Bladder microvascular endothelial cell (primary cell): ENCODE results near the gene SHC3. TPM values are rescaled to one million over a fixed set of nuclear protein-coding genes. Genes with fewer than 3 reads are reported as not detected.

ENCODE experiments used
- total RNA-seq: library from RNA; depleted of rRNA; stranded (reverse); fragments of >200 nt; gene quantifications from 2 replicates; pipeline ENCODE4 v1.2.3, GENCODE V29; 2014

SHC3 gene
- under 0.01 and 0.19 TPM in 2 replicates for total RNA-seq

GRCh38 chr9:89177944-89178829, at the start of gene SHC3:
SHC3 (minus strand) TSS chr9:89178818; CDS start chr9:89178460, 358 bp downstream.

GRCh38 chr9:88991066-88992034, 187.3 kb downstream of the SHC3 start, which contains the start of gene S1PR3:
S1PR3 (plus strand) TSS chr9:88991468; CDS start chr9:89001201, 9,733 bp downstream.

Other genes with a start within 250 kb of the SHC3 start
- gene S1PR3, start 187.3 kb downstream of the SHC3 start, total RNA-seq, result 0.65 and 3.1 TPM in 2 replicates
- gene CKS2, start 132.4 kb upstream of the SHC3 start, total RNA-seq, result 97.5 and 108 TPM in 2 replicates
- 18.1 and 43.1 TPM in 2 replicates for gene SECISBP2, start 139.7 kb upstream of the SHC3 start, total RNA-seq